Nephron progenitor cell (in vitro differentiated cells): ENCODE measurements around the gene CSTA.

ENCODE experiments used
- DNase-seq: peaks from one replicate; pipeline ENCODE4 v3.0.0; 2021
- H3K27ac Mint-ChIP-seq: 2 replicates; pipeline ENCODE4 v1.8.0; 2021; ENCODE audit warnings: mild to moderate bottlenecking, moderate library complexity, mixed read lengths
- H3K27me3 Mint-ChIP-seq: 2 replicates; pipeline ENCODE4 v1.8.0; 2021; ENCODE audit warnings: mild to moderate bottlenecking, low read depth, mixed read lengths; ENCODE audit not compliant: poor library complexity
- H3K36me3 Mint-ChIP-seq: 2 replicates; pipeline ENCODE4 v1.8.0; 2021; ENCODE audit warnings: low read depth, mixed read lengths
- H3K4me1 Mint-ChIP-seq: 2 replicates; pipeline ENCODE4 v1.8.0; 2021; ENCODE audit warnings: mixed read lengths
- H3K4me3 Mint-ChIP-seq: 2 replicates; pipeline ENCODE4 v1.8.0; 2021; ENCODE audit warnings: mild to moderate bottlenecking, moderate library complexity, mixed read lengths
- H3K9me3 Mint-ChIP-seq: 2 replicates; pipeline ENCODE4 v1.8.0; 2021; ENCODE audit warnings: mild to moderate bottlenecking, moderate library complexity, mixed read lengths
- CTCF ChIP-seq: fragments of 200-600 bp; sonication (generic); IDR thresholded peaks from 2 replicates; pipeline ENCODE4 v1.5.0; 2021; ENCODE audit warnings: antibody characterized with exemption

Gene CSTA

GRCh38 chr3:122324871-122325323, at the start of gene CSTA:
Gene CSTA (plus strand): TSS chr3:122325248. CDS start chr3:122325293, 45 bp downstream.
- Mint-ChIP-seq H3K27me3 (peaks cover 9% of the 10 kb centered on the region), H3K36me3 (no peaks in the 10 kb centered on the region), H3K4me1 (no peaks in the 10 kb centered on the region), H3K4me3 (no peak within 1 kb of the TSS), H3K9me3 (peaks cover 6% of the 10 kb centered on the region), H3K27ac (no peak within 1 kb of the TSS)
- no peak for TF ChIP-seq CTCF
- no peak for DNase-seq

GRCh38 chr3:122281891-122282290, 43.2 kb upstream of the CSTA start:
- Mint-ChIP-seq H3K4me1 (no peaks in the 10 kb centered on the region), H3K36me3 (no peaks in the 10 kb centered on the region), H3K9me3 (no peaks in the 10 kb centered on the region), H3K27ac (no peak overlapping the region), H3K4me3 (no peak overlapping the region), H3K27me3 (peaks cover 23% of the 10 kb centered on the region)
- DNase-seq = no peak
- no peak for TF ChIP-seq CTCF

- TF ChIP-seq CTCF = no peak
- Mint-ChIP-seq H3K4me3 (no peak overlapping the region), H3K27me3 (peaks cover 18% of the 10 kb centered on the region), H3K27ac (no peak overlapping the region), H3K4me1 (no peaks in the 10 kb centered on the region), H3K36me3 (no peaks in the 10 kb centered on the region), H3K9me3 (no peaks in the 10 kb centered on the region)
- no peak for DNase-seq
These were observed 41.1 kb upstream of the CSTA start for GRCh38 chr3:122283796-122284445.

- TF ChIP-seq CTCF = no peak
- H3K4me1 Mint-ChIP-seq = no peaks in the 10 kb centered on the region
- H3K27me3 Mint-ChIP-seq = peaks cover 18% of the 10 kb centered on the region
- no peak for DNase-seq
- no peak overlapping the region for H3K4me3 Mint-ChIP-seq
- no peak overlapping the region for H3K27ac Mint-ChIP-seq
- H3K9me3 Mint-ChIP-seq = no peaks in the 10 kb centered on the region
- no peaks in the 10 kb centered on the region for H3K36me3 Mint-ChIP-seq
These were observed 40.6 kb upstream of the CSTA start for GRCh38 chr3:122284486-122284885.

GRCh38 chr3:122294359-122294758, 30.7 kb upstream of the CSTA start:
- no peak overlapping the region for H3K4me3 Mint-ChIP-seq
- H3K4me1 Mint-ChIP-seq = no peaks in the 10 kb centered on the region
- no peaks in the 10 kb centered on the region for H3K36me3 Mint-ChIP-seq
- no peak for DNase-seq
- peaks cover 4% of the 10 kb centered on the region for H3K27me3 Mint-ChIP-seq
- TF ChIP-seq CTCF = no peak
- H3K27ac Mint-ChIP-seq = no peak overlapping the region
- no peaks in the 10 kb centered on the region for H3K9me3 Mint-ChIP-seq
